HG03565 (cell line): Measurements from ENCODE around the gene LAMC3.
"Not testable (repeated sequence)": the region's sequence is repeated elsewhere in the genome, so short reads cannot be mapped to it uniquely, and the experiment has no call there.

Experiments used
- ATAC-seq: cut with Tn5 transposase; IDR thresholded peaks from one replicate; pipeline ENCODE4 v1.9.1; 2021; ENCODE audit warnings: mild to moderate bottlenecking, moderate library complexity; ENCODE audit not compliant: unreplicated experiment

The LAMC3 gene

GRCh38 chr9:131114084-131114535 is 105.1 kb downstream of the LAMC3 start:
- ATAC-seq = no peak

DNA sequence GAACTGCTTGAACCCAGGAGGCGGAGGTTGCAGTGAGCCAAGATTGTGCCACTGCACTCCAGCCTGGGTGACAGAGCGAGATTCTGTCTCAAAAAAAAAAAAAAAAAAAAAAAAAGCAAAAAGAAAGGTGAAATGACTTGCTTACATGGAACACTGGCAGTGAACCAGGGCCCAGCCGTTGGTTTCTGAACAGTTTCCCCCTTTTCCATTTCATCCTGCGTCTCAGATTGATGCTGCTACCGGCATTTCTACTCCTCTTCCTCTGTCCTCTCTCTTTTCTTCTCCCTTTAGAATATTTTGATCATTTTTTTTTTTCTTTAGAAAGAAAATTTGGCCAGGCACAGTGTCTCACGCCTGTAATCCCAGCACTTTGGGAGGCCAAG is 106.4 kb downstream of the LAMC3 start:
- not testable (repeated sequence) for ATAC-seq

DNA sequence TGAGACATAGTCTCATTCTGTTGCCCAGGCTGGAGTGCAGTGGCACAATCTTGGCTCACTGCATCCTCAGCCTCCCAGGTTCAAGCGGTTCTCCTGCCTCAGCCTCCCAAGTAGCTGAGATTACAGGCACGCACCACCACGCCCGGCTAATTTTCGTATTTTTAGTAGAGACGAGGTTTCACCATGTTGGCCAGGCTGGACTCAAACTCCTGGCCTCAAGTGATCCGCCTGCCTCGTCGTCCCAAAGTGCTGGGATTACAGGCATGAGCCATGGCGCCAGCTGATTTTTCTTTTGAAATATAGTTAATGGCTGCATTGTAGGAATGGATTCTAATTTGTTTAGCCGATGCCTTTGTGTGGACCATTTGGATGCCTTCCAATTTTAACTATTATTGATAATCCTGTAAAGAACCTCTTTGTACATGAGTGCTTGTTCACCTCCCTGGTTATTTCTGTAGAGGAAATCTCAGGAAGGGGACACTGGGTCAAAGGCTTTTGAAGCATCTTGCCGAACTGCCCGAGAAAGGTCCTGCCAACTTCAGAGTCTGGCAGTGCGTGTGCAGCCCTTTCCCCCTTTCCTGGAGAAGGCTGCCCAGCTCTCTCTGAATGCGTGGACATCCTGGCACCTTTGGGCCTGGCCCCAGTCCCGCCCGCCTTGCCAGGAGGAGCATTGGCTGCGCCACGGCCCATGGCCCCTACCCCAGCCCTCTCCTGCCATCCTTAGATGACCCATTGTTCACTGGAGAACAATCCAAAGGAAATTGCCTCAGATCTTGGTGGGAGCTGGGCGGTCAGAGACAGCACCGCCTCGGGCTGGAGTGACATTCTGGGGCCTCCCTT is 107.5 kb downstream of the LAMC3 start:
- ATAC-seq = no peak

GRCh38 chr9:131117121-131117761 is 108.3 kb downstream of the LAMC3 start:
- no peak for ATAC-seq

DNA sequence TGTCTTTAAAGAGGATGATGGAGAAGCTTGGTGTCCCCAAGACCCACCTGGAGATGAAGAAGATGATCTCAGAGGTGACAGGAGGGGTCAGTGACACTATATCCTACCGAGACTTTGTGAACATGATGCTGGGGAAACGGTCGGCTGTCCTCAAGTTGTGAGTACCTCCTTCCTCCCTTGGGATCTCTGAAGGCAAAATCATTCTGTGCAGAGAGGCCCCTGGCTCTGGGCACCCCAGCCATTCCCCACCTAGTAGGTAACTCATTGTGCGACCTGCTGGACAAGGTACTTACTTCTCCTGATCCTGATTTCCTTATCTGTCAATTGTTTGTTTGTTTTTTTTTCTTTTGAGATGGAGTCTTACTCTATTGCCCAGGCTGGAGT is 108.8 kb downstream of the LAMC3 start:
- ATAC-seq = no peak

GRCh38 chr9:131119600-131119999 is 110.6 kb downstream of the LAMC3 start:
- no peak for ATAC-seq

DNA sequence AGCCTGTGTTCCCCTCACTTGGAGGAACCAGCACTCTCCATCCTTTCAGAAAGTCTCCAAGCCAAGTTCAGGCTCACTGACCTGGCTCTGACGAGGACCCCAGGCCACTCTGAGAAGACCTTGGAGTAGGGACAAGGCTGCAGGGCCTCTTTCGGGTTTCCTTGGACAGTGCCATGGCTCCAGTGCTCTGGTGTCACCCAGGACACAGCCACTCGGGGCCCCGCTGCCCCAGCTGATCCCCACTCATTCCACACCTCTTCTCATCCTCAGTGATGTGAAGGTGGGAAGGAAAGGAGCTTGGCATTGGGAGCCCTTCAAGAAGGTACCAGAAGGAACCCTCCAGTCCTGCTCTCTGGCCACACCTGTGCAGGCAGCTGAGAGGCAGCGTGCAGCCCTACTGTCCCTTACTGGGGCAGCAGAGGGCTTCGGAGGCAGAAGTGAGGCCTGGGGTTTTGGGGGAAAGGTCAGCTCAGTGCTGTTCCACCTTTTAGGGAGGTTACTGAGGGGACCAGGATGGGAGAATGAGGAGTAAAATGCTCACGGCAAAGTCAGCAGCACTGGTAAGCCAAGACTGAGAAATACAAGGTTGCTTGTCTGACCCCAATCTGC is 111.8 kb downstream of the LAMC3 start:
- ATAC-seq = no peak

DNA sequence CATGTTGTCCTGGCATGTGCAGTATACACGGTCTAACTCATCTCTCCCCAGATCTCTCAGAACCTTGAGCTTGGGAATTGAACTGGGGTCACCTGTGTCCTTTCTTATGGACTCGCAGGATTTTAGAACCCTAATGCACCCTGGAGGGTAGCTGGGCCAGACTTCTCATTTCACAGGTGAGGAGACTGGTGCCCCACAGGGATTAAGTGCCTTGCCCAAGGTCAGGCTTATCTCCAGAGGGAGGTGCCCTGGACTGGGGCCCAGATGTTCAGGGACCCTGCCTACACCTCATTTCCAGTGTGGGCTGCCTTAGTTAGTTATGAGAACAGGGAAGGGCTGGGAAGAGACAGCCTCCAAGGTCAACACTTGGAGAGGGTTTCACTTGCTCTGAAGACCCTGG is 112.4 kb downstream of the LAMC3 start:
- ATAC-seq = no peak

DNA sequence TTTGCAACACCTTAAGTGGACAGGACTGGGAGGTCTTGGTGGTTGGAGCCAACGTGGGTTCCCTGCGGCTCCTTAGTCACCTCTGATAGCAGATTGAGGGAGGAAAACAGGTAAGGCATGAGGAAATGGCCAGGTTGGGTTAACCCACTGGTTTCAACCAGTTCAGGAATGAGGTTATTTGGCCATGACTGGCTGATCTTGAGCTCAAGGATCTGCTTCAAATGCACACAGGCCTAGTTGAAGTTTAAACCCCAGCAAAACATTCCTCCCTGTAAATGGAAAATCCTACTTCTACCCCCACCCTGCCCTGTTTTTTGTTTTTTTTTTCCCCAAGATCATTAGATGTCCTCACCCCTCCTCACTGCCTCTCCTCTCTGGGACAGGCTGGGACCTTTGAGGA is 113.2 kb downstream of the LAMC3 start:
- ATAC-seq = no peak

DNA sequence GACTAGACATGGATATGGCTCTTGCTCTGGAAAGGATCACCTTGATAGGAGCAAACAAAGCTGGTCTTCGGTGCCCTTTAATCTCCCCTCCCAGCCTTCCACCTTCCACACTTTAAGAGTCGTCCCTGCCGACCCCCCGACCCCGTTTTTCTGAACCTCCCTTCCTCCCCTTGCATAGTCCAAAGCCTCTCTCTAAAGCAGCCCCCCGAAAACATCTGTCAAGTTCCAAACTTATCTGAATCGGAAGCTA is 116.0 kb downstream of the LAMC3 start:
- ATAC-seq = no peak

DNA sequence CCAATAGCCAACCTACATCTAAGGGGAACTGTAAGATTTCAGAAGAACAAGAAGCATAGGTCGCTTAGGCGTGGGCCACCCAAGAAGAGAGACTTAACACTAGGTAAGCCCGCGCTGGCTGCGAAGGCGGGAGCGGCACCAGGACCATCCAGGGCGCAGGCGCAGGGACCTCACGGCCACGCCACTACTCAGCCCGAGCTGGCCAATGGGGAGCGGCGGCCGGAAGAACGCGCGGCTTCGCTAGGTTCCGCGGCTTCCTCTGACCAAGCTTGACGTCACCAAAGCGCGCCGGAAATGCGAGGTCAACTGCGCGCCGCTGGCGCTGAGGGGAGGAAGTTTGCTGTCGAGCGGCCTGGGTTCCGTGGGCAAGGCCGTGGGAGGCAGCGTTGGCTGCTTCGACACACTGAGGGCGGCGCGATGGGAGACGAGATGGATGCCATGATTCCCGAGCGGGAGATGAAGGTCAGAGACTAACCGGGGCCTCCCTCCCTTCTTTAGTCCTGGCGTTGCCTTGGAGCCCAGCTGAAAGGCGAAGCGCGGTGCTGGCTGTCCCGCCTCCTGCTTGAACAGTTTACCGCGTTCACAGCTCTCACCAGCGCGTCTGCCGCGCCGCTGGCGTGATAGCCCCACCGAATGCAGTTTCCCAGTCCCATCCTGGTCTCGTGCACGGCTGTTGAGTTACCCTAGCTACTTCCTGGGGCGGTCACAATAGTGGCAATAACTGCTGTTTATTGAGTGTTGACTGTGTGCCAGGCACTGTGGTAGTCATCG is 116.5 kb downstream of the LAMC3 start, which contains the start of gene NUP214:
Gene NUP214 (plus strand): TSS at position 299 of the 771 bp plus-strand sequence. CDS start 119 bp downstream, at position 418.
- ATAC-seq = peak; percentile 90

- ATAC-seq = no peak
These were observed 117.1 kb downstream of the LAMC3 start for GRCh38 chr9:131126059-131126426.

- ATAC-seq = no peak
These were observed 120.2 kb downstream of the LAMC3 start for GRCh38 chr9:131129183-131129582.

- no peak for ATAC-seq
These were observed 129.7 kb downstream of the LAMC3 start for GRCh38 chr9:131138676-131139075.

DNA sequence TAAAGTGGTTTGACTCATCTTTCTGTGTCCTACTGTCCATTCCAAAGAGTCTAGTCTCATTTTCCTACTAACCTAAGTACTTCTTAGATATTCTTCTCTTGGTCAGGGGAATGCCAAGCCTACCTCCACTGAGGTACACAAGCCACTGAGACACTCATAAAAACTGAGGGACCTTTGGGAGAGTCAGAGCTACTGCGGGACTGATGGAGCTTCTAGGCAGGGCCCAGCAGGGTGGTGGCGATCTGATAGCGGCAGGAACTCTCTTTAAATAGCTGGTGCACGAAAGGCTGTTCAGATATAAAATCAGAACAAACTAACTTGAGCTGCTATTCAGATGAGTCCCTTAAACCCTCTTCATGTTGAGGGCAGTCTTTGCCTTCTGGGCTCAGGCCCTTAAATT is 131.1 kb downstream of the LAMC3 start:
- ATAC-seq = no peak

GRCh38 chr9:131140550-131140949 is 131.6 kb downstream of the LAMC3 start:
- no peak for ATAC-seq

DNA sequence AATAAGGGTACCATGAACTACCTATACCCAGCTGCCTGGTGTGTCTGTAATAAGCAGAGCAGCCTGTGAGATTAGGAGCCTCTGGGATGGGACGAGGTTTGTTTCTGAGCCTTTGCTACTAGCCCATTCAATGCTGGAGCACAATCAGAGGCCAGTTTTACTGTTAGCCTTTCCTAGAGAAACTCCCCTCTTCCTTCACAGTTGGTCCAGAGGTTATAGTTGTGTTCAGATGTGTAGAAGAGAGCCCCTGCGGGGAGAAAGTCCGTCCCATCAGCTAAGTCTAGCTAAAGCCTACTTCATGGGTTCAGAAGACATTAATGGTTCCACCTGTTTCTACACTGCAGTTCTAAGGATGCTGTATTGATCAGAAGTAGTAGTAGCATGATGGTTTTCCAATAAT is 133.2 kb downstream of the LAMC3 start:
- no peak for ATAC-seq
